Omental fat pad (tissue), 4 donors: ENCODE results near the gene CCDC6. TPM values are rescaled to one million over a fixed set of nuclear protein-coding genes. Genes with fewer than 3 reads are reported as not detected.
"Not testable (repeated sequence)": the region's sequence is repeated elsewhere in the genome, so short reads cannot be mapped to it uniquely, and the experiment has no call there.

Experiments used
- ATAC-seq: fragments of 150-250 bp; one replicate; pipeline ENCODE4 v1.9.1; 2016; ENCODE audit warnings: mild to moderate bottlenecking, moderate library complexity; ENCODE audit not compliant: low FRiP score
- DNase-seq: peaks from one replicate; pipeline ENCODE4 v3.0.0-alpha.2; 2019; ENCODE audit warnings: low spot score
- total RNA-seq, 4 donors: library from RNA; depleted of rRNA; stranded (reverse); fragments of >200 nt; gene quantifications; one replicate each; pipeline ENCODE4 v1.1.0, GENCODE V29; 2016
- TF ChIP-seq, protein P1 (sequence below), 3 donors: fragments of 450-650 bp; IDR thresholded peaks; one replicate each; pipeline ENCODE4 v1.5.1; 2016 to 2017; ENCODE audit warnings: antibody characterized with exemption in 3 of 3, mild to moderate bottlenecking in 3 of 3, moderate library complexity in 2 of 3

The CCDC6 gene
- total RNA-seq, 4 donors from 2014 or later, result 24.7 to 29.7 (median 25.9) TPM

DNA sequence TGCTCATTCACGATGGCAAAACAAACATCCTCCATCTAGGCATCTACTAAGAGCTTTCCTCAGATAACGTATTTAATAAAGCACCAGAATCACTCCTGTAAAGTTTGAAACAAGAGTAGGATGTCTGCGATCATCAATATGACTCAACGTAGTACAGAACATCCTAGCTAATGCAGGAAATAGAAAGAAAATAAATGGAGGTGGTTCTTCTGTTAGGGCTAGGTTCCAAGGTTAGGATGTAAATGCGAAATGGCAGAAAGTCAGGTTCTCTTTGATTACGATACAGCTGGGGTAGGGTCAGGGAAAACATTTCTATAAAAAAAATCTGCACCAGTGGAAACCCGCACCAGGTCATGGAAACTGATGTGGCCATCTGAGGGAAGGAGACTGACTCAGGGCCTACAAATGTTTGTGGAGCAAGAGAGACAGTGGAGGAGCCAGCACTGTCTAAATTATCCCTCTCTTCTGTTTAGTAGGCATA, 29.1 kb downstream of the CCDC6 start:
- DNase-seq (no peak), ATAC-seq (peak; percentile 32)
- TF ChIP-seq, protein P1, sequence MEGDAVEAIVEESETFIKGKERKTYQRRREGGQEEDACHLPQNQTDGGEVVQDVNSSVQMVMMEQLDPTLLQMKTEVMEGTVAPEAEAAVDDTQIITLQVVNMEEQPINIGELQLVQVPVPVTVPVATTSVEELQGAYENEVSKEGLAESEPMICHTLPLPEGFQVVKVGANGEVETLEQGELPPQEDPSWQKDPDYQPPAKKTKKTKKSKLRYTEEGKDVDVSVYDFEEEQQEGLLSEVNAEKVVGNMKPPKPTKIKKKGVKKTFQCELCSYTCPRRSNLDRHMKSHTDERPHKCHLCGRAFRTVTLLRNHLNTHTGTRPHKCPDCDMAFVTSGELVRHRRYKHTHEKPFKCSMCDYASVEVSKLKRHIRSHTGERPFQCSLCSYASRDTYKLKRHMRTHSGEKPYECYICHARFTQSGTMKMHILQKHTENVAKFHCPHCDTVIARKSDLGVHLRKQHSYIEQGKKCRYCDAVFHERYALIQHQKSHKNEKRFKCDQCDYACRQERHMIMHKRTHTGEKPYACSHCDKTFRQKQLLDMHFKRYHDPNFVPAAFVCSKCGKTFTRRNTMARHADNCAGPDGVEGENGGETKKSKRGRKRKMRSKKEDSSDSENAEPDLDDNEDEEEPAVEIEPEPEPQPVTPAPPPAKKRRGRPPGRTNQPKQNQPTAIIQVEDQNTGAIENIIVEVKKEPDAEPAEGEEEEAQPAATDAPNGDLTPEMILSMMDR (IDR thresholded peaks at IDR 0.05), result no peak

DNA sequence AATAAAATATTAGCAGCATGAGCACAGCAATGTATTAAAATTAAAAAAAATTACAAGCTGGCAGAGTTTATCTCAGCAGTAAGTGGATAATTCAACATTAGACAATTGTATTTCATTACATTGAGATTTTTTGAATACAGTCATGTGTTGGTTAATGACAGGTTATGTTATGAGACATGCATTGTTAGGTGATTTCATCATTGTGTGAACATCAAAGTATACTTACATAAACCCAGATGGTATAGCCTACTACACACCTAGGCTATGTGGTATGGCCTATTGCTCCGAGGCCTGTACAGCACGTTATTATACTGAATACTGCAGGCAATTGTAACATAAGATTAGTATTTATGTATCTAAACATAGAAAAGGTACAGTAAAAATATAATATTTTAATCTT, 29.7 kb downstream of the CCDC6 start:
- TF ChIP-seq, protein P1 (IDR thresholded peaks at IDR 0.05), result no peak
- DNase-seq (no peak), ATAC-seq (no peak)

DNA sequence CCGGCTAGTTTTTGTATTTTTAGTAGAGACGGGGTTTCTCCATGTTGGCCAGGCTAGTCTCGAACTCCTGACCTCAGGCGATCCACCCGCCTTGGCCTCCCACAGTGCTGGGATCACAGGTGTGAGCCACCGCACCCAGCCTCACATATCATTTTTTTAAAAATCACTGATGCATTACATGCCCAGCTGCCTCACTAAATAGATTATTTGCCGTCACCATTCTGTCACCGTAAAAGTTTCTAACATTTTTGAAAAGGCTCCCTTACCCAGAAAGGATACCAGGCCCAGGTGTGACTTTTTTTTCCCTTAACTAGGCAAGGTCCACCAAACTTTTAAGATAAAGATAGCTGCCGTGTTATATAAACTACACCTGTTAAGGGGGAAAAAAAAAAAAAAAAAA, 30.1 kb downstream of the CCDC6 start:
- DNase-seq, ATAC-seq: not testable (repeated sequence)

DNA sequence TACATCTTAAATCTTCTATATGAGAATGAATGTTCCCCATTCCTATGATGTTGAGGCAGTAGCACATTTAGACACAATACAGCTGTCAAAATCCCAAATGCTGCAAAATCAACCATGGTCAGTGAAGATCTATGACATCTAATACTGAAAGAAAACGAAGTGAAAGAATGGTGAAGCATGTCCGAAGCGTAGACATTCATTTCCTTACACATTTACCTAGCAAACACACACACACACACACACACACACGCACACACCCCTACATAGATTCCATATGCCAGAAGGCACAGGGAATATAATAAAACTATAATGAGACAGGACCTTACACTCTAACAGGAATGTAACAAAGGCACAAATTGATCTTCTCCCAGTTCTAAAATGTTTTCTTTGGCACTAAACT, 32.5 kb downstream of the CCDC6 start:
- ATAC-seq (no peak), DNase-seq (no peak)

DNA sequence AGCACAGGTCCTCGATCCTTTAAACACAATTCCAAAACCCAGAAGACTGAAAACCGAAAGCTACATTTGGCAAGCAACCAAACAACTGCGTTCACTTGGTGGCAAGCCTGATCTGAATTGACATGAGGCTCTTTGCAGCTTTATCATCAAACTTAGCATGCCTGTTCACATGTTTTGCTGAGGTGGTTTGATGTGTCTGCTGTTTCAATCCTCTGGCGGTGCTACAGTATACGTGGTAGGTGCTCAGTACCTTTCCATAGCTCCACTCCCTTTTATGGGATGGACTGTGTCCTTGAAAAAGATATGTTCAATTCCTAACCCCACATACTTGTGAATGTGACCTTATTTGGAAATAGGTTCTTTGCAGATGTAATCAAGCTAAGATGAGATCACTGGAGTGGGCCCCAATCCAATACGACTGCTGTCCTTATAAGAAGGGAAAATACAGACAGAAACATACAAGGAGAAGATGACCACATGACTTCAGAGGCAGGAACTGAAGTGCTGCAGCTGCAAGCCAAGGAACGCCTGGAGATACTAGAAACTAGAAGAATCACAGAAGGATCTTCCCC, 33.4 kb downstream of the CCDC6 start:
- DNase-seq (no peak), ATAC-seq (peak; percentile 51)
- TF ChIP-seq, protein P1 (IDR thresholded peaks at IDR 0.05), result no peak

More for the DNA sequence above, 32.5 kb downstream of the CCDC6 start:
- TF ChIP-seq, protein P1 (IDR thresholded peaks at IDR 0.05), result no peak

DNA sequence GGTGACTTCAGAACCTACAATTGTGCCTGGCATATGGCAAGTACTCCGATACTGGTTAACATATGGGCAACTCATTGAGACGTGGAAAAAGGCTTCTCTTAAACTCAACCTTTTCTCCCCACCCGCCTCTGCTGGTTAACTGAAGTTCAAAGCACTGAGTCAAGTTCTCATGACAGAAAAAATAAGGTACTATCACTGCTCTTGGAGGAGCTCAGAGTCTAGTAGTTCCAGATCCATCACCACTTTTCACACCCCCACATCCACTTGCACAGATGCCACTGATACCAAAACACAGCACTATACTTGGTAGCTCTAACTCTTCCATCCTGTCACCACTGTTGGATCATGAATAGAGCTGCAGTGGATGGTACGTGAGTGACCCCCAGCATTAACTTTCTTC, 36.2 kb downstream of the CCDC6 start:
- DNase-seq (no peak), ATAC-seq (no peak)
- TF ChIP-seq, protein P1 (IDR thresholded peaks at IDR 0.05), result no peak

DNA sequence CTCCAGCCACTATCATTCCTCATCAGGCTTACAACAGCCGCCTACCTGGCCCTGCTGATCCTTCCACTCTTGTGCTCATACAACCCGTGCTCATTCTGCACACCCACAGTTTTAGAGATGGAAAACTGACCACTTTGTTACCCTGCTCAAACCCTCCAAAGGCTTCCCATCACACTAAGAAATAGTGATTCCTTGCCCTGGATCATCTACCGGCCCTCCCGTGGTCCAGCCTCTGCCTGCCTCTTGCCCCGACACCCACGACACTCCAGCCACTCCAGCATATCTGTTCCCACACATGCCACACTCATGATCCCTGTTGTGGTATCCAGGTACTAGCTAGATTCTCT, 36.8 kb downstream of the CCDC6 start:
- TF ChIP-seq, protein P1 (IDR thresholded peaks at IDR 0.05), result no peak
- ATAC-seq, result no peak
- DNase-seq, result no peak
